GM18909 (cell line): ENCODE measurements around the gene TRAM2.

Experiments
- ATAC-seq: cut with Tn5 transposase; IDR thresholded peaks from one replicate; pipeline ENCODE4 v1.9.1; 2021; ENCODE audit warnings: mild to moderate bottlenecking; ENCODE audit not compliant: unreplicated experiment, poor library complexity

Gene TRAM2

GRCh38 chr6:52534363-52534762, 42.5 kb downstream of the TRAM2 start:
- no peak for ATAC-seq

DNA sequence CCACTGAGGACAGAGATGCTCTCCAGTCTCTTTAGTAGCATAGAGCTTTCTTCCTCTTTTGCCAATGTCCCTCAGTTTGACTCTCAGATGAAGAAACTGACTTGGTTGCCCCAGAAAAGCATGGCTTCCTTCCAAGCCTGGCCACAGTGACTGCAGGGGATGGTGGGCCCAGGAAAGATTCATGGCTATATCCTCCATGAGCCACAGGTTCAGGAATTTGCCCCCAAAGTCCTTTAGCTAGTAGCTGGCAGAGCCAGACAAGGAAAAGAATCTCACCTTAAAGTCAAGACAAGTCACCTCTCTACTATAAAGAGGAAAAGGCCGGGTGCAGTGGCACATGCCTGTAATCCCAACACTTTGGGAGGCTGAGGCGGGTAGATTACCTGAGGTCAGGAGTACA, 43.4 kb downstream of the TRAM2 start:
- no peak for ATAC-seq

- no peak for ATAC-seq
Measured at GRCh38 chr6:52532457-52532856, 44.4 kb downstream of the TRAM2 start.

DNA sequence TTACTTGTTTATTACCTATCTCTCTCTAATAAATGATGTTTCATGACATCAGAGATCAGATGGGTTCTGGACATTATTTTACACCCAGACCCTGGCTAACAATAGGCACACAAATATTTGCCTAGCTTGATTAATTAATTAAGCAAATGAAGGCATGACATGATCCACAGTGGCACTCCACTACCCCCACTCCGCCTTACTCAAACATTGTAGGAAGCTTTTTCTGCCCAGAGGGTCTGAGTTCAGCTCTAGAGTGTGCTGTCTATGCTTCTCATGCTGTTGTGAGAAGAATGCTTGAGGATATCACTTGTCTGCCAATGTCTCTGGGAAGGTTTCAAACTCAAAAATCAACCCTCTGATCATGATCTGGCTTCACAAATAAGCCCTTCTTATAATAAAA, 45.0 kb downstream of the TRAM2 start:
- ATAC-seq, result no peak

DNA sequence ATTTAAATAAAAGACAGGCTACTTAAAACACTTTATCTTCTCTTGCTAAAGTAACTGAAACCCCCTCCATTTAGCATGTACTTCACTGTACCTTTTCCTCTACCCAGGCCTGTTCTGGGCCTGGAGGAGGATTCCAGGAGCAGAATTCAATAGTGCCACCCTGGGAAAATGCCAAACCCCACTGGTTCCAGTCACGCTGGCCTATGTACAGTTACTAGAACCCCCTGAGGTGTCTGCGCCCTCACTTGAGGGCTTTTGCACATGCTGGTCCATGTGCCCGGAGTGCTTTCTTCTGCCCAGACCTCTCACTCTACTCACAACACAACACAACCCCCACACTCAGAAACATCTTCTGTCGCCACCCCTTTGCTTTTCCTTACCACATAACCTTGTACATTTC, 45.5 kb downstream of the TRAM2 start:
- ATAC-seq, result no peak

- ATAC-seq, result no peak
Measured at GRCh38 chr6:52530351-52530750, 46.5 kb downstream of the TRAM2 start.

DNA sequence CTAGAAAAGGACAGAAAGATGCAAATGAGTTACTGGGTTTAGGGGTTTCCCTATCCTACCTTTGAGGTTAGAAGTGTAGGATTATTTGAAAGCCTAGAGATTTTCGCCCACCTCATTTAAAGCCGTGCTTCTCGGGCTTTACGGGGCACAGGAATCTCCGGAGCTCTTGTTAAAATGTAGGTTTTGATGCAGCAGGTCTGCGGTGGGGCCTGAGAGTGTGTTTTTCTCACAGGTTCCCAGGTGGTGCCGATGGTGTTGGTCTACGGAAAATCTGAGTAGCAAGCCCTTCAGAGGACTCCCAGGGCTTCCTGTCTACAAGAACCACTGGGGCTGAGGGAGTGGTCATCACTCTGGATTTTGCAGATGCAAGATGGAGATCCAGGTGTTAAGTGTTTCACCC, 47.5 kb downstream of the TRAM2 start:
- no peak for ATAC-seq

GRCh38 chr6:52527436-52527835, 49.4 kb downstream of the TRAM2 start:
- ATAC-seq, result no peak

GRCh38 chr6:52526634-52527033, 50.2 kb downstream of the TRAM2 start:
- no peak for ATAC-seq

DNA sequence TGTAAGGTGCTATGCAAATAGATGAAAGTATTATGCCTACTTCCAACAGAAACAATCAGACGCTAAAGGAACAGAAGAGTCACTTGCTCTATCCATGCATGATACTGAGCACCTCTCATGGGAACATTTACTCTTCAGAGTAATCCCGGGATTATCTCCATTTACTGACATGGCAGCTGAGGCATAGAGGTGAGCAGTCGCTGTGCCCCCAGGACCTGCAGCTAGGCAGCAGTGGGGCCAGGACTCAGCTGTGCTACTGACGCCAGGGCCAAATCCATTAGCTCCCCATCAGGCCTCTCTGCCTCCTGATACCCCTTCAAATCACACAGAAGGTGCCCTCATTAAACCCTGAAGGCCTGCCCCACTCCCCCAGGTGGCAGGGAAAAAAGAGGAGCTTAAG, 51.9 kb downstream of the TRAM2 start:
- no peak for ATAC-seq

DNA sequence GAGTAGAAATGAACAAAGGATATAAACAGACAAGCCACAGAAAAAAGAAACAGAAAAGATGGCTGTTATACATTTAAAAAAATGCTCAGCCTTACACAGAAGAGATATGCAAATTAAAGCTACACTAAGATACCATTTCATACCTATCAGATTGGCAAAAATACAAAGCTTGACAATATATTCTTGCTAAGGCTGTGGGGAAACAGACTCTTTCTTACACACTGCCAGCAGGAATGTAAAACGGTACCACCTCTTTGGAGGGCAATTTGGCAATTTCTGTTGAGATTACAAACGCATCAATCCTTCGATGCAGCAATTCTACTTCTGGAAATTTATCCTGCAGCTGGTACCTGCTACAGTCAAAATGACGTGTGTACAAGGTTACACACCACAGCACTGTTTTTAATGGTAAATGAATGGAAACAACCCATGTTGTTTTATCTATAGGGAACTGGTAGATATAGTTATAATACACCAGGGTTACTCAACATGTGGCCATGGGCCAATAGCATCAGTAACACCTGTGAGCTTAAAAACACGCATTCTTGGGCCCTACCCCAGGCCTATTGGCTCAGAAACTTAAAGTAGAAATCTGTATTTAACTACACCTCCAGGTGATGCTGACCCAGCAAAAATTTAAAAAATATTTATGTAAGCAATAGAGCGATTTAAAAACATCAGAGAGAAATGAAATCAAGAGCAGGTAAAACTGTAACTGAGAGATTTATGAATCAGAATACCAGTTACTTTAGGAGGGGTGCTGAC, 53.3 kb downstream of the TRAM2 start:
- no peak for ATAC-seq

GRCh38 chr6:52522655-52523054, 54.2 kb downstream of the TRAM2 start:
- no peak for ATAC-seq

DNA sequence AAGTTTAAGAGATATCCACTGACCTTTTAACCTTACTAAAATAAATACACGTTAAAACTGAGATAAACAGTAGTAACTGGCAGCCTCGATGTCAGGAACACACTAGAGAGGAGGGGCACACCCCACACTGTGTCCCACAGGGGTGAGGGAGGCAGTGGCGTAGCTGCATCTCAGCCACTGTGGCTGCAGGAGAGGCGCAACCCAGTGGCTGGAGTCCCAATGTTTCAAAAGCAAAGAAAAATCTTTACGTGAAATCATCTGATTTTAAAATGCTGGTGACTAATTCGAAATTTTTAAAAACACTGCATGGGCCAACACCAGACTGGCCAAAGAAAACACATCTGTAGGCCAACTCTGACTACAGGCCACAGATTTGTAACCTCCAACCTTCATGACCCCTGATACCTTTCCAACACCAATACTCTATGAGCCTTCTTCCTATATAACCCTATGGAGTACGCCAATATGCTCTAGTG, 54.7 kb downstream of the TRAM2 start:
- no peak for ATAC-seq

DNA sequence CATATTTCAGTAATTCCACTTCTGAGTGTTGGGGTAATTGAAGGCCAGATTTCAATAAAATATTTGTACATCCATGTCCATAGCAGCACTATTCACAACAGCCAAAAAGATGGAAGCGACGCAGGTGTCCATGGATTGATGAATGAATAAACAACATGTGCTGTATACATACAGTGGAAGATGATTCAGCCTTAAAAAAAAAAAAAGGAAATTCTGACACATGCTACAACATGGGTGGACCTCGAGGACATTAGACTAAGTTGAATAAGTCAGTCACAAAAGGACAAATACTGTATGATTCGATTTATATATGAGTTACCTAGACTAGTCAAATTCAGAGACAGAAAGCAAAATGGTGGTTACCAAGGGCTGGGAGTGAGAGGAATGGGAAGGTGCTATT, 57.2 kb downstream of the TRAM2 start:
- ATAC-seq, result no peak

DNA sequence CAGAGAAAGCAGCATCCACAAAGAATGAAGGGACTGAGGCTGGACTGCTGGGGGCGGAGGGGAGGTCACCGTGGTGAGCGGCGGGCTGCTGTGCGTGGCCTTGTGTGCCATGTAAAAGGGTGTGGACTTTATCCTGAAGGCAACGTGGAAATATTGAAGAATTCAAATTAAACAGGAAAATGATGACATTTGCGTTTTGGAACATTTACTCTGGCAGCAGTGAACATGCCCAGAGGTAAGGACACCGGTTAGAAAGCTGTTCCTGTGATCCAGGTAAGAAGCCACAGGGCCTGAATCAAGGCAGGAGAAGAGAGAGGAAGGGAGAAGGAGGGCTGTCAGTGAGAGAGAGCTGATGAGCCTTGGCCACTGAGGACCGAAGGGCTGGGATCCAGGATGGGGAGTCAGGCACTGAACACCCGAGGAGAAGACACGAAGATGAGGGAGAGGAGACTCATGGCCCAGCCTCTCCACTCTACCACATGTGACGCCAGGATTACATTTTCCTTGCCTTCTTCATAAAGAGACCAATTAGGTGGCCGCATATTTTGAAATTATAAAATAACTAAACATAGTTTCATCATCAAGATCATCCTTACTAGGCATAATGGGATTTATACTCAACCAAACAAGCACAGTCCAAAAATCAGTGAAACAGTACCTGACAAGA, 58.4 kb downstream of the TRAM2 start:
- no peak for ATAC-seq

DNA sequence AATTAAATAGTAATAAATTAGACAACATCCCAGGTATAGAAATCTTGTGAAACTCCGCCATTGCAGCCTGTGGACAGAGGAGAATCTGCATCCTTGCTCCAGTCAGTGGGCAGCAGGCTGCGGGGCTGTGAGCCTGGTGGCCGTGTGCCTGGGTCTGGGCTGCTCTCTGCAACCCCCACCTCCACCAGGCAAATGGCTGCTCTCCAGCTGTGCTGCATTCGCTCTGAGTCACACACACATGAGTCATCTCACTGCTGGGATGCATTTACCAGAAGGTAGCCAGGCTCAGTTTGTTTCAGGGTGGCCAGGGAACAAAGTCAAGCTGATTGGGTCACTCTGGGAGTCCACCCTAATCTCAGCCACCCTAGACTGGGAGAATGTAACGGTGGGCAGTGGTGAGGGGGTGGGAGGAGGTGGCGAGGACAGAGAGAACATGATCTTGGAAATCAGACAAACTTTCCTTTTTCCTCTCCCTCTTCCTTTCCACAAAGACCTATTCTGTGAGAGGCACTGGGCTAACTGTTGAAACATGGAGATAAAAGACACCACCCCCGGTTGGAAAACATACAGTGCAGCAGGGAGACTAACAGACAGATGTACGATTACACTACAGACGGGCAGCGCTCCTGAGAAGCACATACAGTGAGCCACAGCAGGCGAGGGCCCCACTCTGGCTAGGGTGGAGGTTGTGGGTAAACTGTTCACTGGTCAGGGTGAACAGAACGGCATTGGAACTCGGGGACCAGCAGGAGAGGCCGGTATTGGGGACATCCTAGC, 59.2 kb downstream of the TRAM2 start:
- peak; percentile 91 for ATAC-seq

DNA sequence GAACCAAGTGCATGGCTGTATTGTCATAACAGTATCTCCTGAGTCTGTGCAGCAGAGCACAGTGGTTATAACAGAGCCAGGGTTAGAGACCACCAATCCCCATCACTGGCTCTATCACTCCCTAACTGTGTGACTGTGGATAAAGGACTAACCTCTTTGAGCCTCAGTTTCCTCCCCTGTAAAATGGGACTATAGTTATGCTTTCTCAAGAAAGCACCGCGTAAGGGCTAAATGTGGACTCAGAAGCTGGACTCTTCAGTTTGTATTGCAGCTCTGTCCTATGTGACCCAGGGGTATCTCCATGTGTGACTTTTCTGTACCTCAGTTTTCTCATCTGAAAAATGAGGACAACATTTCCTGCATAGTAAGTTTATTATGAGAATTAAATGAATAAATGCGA, 59.9 kb downstream of the TRAM2 start:
- no peak for ATAC-seq

DNA sequence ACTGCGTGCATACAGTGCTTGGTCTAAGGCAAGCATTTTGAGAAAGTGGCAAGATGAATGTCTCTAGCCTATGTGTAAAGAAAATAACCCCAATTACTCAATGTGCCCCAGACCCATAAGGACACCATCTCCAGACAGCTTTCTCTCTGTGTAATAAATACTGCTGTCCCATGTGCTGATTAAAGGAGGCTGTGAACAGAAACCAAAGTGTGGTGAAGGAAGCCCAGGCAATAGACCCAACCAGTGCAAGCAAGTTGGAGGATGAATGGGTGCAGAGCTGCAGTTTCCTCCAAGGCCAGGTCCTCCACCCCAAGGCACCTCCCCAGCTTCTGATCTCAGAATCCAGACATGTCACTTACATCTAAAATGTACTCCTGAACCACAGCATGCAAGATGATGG, 60.6 kb downstream of the TRAM2 start:
- no peak for ATAC-seq

DNA sequence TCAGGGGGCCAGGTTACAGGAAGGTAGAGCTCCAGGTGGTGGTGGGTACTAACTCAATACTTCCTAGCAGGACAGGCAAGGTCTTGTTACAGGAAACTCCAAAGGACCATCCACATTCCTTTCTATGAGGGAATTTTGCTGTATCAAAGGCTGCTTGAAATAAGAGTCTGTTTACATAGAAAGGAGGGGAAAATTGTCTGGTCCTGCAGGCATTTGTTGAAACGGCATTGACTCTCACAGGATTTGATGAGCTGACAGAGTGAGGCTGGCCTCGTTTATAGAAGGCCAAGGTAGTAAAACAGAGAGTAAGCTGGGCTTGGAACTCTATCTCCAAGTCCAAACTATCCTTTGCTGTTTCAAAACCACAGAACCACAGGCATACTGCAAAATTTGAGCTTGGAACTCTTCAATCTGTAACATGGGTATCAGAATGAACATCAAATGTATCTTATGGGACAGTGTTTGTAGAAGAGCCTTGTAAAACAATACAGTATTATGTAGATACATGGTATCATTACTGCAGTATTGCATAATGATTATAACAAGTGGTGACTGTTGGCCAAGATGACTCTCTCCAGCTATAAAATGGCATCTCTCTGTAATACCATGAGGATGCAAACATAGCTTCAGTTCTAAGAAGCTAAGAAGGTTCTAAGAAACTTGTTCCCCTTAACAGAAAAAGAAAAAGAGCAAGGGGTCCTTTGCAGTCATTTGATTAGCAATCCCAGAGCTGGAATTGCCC, 61.5 kb downstream of the TRAM2 start:
- ATAC-seq, result no peak

- no peak for ATAC-seq
Measured at GRCh38 chr6:52514514-52514913, 62.3 kb downstream of the TRAM2 start.

GRCh38 chr6:52513896-52514295, 63.0 kb downstream of the TRAM2 start:
- ATAC-seq, result no peak
